DND-41 (cell line): Measurements from ENCODE around the gene LRP1.

ENCODE experiments used
- EZH2 ChIP-seq: IDR thresholded peaks from 3 replicates; pipeline ENCODE4 v1.6.1; 2012; ENCODE audit warnings: borderline replicate concordance, low read depth, mild to moderate bottlenecking, moderate library complexity, low read length, inconsistent platforms; ENCODE audit not compliant: severe bottlenecking
- TF ChIP-seq, protein P1 (sequence below): IDR thresholded peaks from 2 replicates; pipeline ENCODE4 v1.5.1; 2012; ENCODE audit warnings: borderline replicate concordance, low read length, moderate library complexity, mild to moderate bottlenecking; ENCODE audit not compliant: poor library complexity, severe bottlenecking; ENCODE audit errors: extremely low read depth

DNA sequence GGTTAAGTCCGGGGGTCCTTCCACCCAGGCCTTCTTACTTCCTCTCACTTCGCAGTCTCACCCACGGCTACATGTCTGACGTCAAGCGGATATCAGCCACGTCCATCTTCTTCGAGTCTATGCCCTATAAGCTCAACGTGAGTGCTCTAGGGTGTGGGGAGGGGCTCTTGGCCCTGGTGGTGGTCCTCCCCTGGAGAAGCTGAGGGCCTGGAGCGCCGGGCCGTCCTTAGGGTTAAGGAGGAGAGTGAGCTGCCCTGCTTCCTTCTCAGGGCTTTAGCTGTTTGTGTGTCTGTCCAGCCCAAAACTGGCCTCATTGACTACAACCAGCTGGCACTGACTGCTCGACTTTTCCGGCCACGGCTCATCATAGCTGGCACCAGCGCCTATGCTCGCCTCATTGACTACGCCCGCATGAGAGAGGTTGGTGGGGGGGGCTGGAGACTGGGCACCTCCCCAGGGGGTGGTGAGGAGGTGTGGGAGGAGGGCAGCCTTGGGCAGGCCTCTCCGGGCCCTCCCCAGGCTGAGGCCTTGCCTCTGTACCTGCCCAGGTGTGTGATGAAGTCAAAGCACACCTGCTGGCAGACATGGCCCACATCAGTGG, 104.0 kb downstream of the LRP1 start:
- TF ChIP-seq, protein P1, sequence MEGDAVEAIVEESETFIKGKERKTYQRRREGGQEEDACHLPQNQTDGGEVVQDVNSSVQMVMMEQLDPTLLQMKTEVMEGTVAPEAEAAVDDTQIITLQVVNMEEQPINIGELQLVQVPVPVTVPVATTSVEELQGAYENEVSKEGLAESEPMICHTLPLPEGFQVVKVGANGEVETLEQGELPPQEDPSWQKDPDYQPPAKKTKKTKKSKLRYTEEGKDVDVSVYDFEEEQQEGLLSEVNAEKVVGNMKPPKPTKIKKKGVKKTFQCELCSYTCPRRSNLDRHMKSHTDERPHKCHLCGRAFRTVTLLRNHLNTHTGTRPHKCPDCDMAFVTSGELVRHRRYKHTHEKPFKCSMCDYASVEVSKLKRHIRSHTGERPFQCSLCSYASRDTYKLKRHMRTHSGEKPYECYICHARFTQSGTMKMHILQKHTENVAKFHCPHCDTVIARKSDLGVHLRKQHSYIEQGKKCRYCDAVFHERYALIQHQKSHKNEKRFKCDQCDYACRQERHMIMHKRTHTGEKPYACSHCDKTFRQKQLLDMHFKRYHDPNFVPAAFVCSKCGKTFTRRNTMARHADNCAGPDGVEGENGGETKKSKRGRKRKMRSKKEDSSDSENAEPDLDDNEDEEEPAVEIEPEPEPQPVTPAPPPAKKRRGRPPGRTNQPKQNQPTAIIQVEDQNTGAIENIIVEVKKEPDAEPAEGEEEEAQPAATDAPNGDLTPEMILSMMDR: no peak
- no peak for TF ChIP-seq EZH2
